SK-N-MC (cell line): ENCODE data around the gene KLHL30.

Experiments
- EZH2 ChIP-seq: fragments of 200-600 bp; sonication (generic); IDR thresholded peaks from one replicate; pipeline ENCODE4 v1.6.1; 2017; ENCODE audit warnings: antibody characterized with exemption
- POLR2AphosphoS5 ChIP-seq: IDR thresholded peaks from 2 replicates; pipeline ENCODE4 v1.6.1; 2012; ENCODE audit warnings: mild to moderate bottlenecking, low read depth, low read length, borderline replicate concordance

DNA sequence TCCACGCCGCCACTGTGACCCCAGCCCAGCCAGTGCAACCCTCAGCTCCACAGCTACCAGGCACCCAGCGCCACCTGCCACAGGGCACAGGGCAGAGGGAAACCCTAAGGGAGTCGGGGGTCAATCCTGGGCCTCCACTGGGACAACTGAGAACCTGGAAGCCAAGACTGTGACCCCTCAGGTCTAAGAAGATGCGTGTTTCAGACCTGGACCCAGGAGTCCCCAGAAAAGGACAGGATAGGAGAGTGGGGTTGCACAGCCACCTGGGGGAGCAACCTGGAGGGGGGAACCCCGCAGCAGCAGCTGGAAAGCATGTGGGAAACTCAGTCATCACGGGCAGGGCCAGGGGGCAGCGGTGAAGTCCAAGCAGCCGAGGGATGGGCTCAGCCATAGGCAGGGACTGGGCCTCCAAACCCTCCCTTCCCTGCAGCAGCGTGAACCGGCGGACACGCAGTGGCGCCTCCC, 34.2 kb upstream of the KLHL30 start:
- no peak for TF ChIP-seq EZH2
- no peak for TF ChIP-seq POLR2AphosphoS5
